GM12891 (cell line): ENCODE measurements around the gene MYO1F.

Source experiments
- DNase-seq: peaks from one replicate; pipeline ENCODE4 v3.0.0; 2011; ENCODE audit warnings: low spot score; ENCODE audit not compliant: insufficient read length
- FAIRE-seq: peaks from 2 replicates; lab custom pipeline; 2011; peaks lifted over from hg19 to GRCh38; lab: Jason Lieb, UNC
- PAX5 ChIP-seq: IDR thresholded peaks from 2 replicates; pipeline ENCODE4 v1.6.1; 2011; ENCODE audit warnings: low read length, moderate library complexity, mild to moderate bottlenecking; ENCODE audit not compliant: insufficient read depth, severe bottlenecking
- POLR2A ChIP-seq: IDR thresholded peaks from 2 replicates; pipeline ENCODE4 v1.6.1; 2011; ENCODE audit warnings: low read depth, low read length, control low read depth
- POLR2AphosphoS5 ChIP-seq: IDR thresholded peaks from 2 replicates; pipeline ENCODE4 v1.6.1; 2011; ENCODE audit warnings: low read depth, low read length, control low read depth
- POU2F2 ChIP-seq: IDR thresholded peaks from 2 replicates; pipeline ENCODE4 v1.6.1; 2011; ENCODE audit warnings: low read depth, mild to moderate bottlenecking, control low read depth, low read length, moderate library complexity
- SPI1 ChIP-seq: IDR thresholded peaks from 2 replicates; pipeline ENCODE4 v1.6.1; 2011; ENCODE audit warnings: low read depth, low read length, control low read depth
- TAF1 ChIP-seq: IDR thresholded peaks from 2 replicates; pipeline ENCODE4 v1.6.1; 2011; ENCODE audit warnings: low read depth, low read length, control low read depth

The MYO1F gene

DNA sequence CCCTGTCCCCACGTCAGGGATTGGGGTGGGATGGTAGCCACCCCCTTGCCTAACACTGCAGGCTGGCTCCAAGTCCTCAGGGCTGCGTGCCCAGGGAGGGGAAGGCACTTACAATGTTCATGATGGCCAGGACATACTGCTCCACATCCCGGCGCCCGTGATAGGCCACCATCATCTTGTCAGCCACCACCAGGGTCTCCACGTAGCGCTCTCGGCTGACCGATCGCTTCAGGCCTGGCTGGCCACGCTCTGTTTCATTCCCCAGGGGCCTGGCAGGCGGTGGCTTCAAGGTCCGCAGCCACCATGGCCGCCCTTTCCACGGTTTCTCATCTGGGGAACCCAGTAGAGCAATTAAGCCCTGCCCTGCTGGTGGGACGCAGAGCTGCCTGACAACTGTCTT is 23.6 kb upstream of the MYO1F start:
- DNase-seq (no peak), FAIRE-seq (no peak)
- TF ChIP-seq PAX5 (no peak), TAF1 (no peak), POLR2AphosphoS5 (no peak), POLR2A (no peak), POU2F2 (no peak), SPI1 (no peak)

DNA sequence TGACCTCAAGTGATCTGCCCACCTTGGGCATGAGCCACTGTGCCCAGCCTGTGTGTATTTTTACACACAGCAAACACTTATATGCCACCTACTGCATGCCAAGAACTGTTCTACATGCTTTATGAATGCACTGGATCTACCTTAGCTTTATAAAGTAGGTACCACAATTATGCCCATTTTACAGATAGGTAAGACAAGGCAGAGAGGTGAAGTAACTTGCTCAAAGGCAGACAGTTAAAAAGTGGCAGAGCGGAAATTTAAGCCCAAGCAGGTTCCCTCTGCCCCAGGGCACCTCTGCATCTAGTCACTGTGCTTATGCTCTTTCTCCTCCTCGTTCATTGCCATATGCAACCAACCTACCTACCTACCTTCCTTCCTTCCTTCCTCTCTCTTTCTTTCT is 22.8 kb upstream of the MYO1F start:
- no peak for FAIRE-seq
- no peak for DNase-seq
- TF ChIP-seq POU2F2 (no peak), POLR2A (no peak), TAF1 (no peak), PAX5 (no peak), POLR2AphosphoS5 (no peak), SPI1 (no peak)

DNA sequence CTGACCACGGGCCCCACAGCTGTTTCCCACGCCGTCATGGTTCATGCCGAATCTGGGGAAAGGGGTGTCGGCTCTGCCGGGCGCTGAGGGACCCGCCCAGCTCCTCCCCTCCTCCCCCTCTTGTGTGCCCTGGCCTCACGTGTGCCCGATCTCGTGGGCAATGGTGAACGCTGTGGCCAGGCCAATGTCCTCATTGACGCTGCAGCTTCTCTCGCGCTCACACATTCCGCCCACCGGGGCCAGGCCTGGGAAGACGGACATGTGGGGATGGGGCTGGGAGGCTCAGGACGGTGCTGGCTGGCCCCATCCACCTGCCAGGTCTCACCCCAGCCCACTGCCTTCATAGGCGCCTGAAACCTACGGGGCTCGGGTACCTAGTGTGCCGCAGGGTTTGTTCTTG is 18.9 kb upstream of the MYO1F start:
- FAIRE-seq: no peak
- TF ChIP-seq POLR2A: no peak
- TF ChIP-seq PAX5: no peak
- no peak for TF ChIP-seq POLR2AphosphoS5
- no peak for TF ChIP-seq TAF1
- no peak for TF ChIP-seq POU2F2
- TF ChIP-seq SPI1: no peak
- no peak for DNase-seq

DNA sequence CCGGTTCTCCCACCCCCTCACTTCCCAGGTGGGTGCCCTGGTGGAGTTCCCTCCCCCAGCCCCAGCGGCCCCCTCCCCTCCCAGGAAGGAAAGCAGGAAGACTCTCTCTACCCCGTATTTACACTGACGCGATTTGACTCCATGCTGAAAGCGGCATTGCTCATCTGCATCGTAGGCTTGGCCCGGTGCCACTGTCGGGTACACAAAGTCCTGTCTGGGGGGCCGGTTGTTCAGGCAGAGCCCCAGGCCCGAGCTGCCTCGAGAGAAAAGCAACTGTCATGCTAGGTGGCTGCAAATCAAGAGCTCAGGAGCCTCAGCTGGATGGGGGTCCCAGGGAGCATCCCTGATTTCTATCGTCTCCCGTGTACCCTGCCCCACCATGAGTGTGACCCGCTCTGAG is 18.4 kb upstream of the MYO1F start:
- no peak for FAIRE-seq

DNA sequence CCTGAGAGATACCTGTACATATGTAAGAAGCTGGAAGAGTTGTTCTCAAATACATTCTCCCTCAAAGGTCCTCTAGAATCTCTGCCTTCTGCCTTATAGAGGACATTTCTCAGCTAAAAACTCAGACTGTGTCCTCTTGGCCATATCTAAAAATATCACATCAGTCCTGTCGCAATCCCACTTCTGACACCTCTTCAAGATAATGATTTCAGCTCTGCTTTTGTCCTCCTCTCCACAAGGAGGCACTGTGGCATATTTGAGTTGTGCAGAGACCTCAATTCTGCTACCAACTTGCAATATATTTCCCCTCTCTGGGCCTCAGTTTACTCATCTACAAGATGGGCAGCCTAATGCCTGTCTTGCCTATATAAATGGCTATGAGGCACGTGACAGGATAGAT is 16.7 kb upstream of the MYO1F start:
- FAIRE-seq (no peak), DNase-seq (no peak)
- TF ChIP-seq POLR2AphosphoS5 (no peak), PAX5 (no peak), POU2F2 (no peak), SPI1 (no peak)

More for the DNA sequence above, 18.4 kb upstream of the MYO1F start:
- no peak for DNase-seq
- TF ChIP-seq SPI1 (no peak), POLR2AphosphoS5 (no peak), POU2F2 (no peak), PAX5 (no peak), POLR2A (no peak), TAF1 (no peak)

DNA sequence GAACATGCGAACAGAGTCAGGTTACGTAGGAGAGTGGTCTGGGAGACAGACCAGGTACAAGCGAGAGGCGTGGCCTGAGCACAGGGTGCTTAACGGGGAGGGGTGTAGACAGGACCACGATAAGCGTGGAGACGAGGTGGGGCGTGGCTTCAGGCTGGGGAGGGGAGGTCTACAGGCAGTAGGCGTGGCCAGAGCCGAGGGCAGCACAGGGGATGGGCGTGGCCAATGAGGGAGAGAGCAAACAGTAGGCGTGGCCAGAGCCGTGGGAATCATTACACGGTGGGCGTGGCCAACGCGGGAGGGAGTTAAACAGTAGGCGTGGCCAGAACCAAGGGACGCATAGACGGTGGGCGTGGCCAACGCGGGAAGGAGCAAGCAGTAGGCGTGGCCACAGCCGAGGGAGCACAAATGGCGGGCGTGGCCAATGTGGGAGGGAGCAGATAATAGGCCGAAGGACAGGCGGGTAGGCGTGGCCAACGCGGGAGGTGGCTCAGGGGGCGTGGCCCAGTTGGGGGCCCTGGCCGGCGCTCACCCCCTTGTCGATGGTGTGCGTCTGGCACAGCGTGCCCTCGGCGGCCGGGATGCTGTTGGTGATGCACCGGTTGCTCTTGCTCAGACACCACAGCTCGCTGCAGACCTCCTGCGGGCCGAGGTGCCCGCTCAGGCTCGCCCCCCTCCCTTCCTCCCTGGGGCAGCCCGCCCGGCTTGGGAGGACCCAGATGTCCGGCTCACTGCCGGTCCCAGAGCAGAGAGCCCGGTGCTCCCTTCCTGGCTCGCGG is 15.2 kb upstream of the MYO1F start:
- no peak for FAIRE-seq

DNA sequence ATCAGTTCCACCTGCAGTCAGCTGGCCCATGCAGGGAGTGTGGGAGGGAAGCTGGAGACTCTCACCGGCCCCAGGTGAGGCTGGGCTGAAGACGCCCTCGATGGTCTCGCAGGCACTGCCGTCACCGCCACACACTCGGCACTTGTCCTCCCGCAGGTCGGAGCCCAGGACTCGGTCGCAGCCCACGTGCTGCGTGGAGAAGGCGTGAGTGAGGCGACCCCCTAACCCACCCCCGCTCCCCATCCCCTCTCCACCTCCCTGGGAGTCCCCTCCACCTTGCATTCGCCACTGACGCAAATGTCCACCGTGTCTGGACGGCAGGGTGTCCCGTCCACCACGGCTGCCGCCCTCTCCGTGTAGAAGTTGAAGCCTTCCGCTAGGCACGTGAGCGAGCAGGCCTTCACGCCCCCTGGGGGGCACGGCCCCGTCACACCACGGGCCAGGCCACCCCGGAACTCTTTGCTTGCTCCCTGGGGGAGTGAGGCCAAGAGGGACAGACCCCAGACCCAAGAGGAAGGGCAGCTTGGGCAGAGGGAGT is 12.0 kb upstream of the MYO1F start:
- FAIRE-seq: no peak
- TF ChIP-seq POLR2AphosphoS5 (no peak), TAF1 (no peak), POLR2A (no peak), SPI1 (no peak), PAX5 (no peak), POU2F2 (no peak)
- no peak for DNase-seq

More for the DNA sequence above, 15.2 kb upstream of the MYO1F start:
- TF ChIP-seq SPI1: no peak
- TF ChIP-seq POLR2A: no peak
- TF ChIP-seq POLR2AphosphoS5: no peak
- no peak for TF ChIP-seq PAX5
- no peak for TF ChIP-seq TAF1
- no peak for TF ChIP-seq POU2F2
- no peak for DNase-seq

DNA sequence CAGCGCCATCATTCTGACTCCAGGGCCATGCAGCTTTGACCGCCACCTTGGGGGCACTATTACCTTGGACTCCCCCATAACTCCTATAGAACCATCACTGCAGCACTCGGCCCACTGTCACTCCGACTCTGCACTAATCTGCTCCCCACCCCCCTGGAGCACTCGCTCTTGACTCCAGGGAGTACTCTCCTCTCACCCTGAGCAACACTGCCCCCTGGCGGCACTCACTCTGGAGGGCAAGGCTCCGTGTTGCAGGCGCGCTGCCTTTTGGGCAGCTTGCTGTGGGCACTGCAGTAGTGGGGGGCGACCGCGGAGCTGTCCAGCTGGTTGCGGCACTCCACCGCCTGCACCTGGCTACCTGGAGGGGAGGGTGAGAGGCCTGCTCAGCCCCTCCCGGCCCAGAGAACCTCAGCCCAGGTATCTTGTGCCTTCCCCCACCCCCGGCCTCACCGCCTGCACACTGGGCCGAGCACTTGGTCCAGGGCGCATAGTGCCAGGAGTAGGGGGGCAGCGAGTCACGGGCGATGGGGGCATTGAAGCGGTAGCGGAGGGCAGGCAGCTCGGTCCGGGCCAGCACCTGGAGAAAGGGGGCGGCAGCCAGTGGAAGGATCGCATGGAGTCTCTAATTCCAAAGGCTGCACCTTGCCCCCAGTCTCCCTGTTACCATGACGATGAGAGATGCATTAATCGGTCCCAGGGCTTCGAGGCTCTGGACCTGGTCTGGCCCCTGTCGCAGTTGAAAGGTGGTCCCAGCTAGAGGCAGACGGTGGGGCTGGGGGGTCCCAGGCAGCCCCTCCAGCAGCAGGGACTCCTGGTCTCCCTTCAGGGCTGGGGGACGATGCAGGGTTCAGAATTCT is 8.9 kb upstream of the MYO1F start:
- DNase-seq (no peak), FAIRE-seq (no peak)

DNA sequence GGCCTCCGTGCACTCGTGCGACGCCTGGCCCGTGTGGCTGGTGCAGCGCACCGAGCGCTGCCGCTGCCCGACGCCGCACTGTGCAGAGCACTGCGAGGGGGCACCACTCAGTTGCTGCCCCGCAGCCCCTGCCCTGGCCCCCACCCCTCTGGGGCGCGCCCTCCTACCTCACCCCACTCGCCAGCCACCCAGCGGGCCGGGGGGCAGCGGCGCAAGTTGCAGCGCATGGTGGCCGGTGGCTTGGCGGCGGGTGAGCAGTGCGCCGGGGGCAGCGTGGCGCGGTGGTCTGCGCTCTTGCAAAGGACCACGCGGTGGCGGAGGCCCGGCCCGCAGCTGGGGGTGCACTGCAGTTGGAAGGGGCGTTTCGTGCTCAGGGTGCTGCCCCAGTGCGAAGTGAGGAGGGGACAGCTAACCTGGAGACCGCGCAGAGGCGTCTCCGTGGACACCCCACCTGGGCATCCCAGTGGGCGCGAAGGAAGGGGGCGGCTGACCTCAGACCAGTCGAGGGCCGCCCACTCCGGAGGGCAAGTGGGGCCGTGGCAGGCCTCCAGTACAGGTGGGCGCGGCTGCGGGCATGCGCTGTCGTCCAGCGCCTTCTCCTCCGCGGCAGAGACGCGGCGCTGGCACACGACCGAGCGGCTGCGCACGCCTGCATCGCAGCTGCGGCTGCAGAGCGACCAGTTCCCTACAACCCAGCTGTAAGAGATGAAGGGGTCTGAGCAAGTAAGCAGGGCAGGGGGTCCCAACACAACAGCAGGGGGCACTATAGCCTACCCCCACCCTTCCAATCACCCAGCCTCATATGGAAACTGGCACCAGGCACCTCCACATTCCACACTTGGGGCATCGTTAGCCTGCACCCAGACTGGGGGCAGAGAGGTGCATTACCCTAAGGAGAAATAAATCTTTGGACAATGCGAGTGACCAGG is 8.0 kb upstream of the MYO1F start:
- DNase-seq: no peak
- FAIRE-seq: no peak
- TF ChIP-seq POLR2AphosphoS5: no peak

More for the DNA sequence above, 8.9 kb upstream of the MYO1F start:
- TF ChIP-seq TAF1: no peak
